Stimulated activated CD8-positive, alpha-beta memory T cell treated with anti-CD3 and anti-CD28 coated beads, Interleukin-15, amount 100 ng/mL, for 4 hours (primary cell): ENCODE measurements around the gene HDAC9.
"Not testable (repeated sequence)": the region's sequence is repeated elsewhere in the genome, so short reads cannot be mapped to it uniquely, and the experiment has no call there.

ENCODE experiments used
- DNase-seq, 2 donors: peaks; one replicate each; pipeline ENCODE4 v3.0.0-alpha.2; 2020; ENCODE audit warnings: low read depth in 2 of 2

The HDAC9 gene

DNA sequence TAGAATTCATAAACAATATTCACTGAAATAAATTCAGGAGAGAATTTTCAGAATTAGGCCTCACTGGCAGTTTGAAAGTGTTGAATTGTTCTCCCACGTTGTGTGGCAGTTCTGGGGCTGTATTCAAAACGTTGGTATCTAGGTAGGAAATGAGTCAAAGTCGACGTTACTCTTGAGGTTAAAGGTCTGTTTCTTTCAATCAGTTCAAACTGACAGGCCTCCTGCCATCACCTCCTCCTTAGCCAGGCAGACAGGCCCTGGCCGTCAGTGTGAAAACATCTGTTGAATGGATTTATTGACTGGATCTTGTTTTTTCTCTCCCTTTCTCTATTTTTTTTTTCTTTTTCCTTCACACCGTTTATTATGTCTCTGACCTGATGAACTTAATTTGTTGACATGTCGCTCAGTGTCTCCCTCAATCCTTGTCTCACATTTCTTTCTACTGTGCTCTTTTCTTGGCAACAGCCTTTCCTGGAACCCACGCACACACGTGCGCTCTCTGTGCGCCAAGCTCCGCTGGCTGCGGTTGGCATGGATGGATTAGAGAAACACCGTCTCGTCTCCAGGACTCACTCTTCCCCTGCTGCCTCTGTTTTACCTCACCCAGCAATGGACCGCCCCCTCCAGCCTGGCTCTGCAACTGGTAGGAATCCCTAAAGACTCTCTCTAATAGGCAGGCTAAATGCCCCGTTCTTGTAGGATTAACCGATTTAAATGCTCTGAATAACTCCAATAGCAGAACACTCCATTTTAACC, 231.7 kb downstream of the HDAC9 start:
- no peak for DNase-seq

DNA sequence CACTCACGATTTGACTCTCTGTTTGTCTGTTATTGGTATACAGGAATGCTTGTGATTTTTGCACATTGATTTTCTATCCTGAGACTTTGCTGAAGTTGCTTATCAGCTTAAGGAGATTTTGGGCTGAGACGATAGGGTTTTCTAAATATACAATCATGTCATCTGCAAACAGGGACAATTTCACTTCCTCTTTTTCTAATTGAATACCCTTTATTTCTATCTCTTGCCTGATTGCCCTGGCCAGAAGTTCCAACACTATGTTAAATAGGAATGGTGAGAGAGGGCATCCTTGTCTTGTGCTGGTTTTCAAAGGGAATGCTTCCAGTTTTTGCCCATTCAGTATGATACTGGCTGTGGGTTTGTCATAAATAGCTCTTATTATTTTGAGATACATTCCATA, 240.5 kb downstream of the HDAC9 start:
- not testable (repeated sequence) for DNase-seq

DNA sequence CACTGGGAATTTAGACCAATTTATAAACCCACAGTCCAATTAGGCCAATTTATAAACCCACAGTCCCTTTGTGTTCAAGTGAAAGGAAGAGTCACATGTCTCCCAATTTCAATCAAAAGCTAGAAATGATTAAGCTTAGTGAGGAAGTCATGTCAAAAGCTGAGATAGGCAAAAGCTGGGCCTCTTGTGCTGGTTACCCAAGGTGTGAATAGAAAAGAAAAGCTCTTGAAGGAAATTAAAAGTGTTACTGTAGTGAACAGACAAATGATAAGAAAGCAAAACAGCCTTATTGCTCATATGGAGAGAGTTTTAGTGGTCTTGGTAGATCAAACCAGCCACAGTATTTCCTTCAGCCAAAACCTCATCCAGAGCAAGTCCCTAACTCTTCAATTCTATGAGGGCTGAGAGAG, 245.0 kb downstream of the HDAC9 start:
- no peak for DNase-seq

DNA sequence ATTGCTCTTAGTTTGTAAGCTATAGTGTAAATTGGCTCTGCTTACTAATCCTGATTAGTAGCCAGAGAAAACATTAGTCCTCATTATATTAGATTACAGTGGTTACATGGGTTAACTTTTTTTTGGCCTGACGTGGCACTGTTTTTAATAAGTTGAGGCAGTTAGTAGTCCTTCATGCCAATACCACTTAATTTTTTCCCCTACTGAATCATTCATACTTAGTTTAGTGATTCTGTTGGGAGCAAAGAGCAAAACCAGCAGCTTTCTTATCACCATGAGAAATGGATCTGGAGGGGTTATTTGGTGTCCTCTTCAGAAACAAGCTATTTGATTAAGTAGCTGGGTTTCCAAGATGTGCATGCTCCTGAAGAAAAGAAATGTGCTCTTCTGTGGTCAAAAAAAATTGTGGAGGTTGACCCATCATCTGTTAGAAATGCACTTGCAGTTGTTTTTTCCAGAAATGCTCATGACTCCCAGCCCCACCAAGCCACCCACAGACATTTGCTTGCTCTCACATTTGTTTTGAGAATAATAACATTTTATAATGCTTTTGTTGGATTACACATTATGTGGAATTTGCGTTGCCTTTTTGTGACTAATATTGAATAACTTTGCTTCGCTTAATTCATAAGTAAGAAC, 258.5 kb downstream of the HDAC9 start:
- no peak for DNase-seq

DNA sequence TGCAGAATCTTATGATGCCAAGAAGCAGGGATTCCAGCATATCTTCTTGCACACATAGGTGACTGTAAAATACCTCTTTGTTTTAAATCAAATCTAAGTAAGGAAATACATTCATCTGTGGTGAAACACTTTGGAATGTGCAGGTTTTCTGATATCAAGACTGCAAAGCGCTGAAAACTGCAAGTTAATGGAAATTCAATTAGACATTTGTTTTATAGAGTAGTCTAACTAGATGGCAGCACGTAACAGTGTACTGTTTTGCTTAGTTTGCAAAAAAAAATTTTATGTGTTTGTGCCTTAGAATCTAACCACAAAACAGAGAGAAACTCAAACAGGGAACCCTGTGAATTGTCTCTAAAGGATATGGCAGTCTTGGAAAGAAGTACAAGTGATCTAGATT, 259.2 kb downstream of the HDAC9 start:
- DNase-seq = no peak

DNA sequence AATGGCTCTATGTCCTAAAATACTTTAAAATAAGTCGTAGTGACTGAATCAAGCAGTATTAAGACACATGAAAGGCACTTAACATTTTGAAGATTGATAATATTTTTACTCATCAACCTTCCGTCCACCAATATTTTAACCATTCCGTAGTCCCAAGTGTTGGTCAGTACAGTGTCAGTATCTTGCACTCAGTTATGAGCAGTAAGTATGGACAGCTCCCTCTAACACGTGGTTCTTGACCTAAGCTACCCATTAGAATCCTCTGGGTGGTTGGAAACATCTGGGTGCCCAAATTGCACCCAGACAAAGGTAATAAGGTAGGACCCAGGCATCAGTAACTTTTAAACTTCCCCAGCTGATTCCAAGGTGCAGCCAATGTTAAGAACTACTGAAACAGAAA, 260.2 kb downstream of the HDAC9 start:
- DNase-seq = no peak

DNA sequence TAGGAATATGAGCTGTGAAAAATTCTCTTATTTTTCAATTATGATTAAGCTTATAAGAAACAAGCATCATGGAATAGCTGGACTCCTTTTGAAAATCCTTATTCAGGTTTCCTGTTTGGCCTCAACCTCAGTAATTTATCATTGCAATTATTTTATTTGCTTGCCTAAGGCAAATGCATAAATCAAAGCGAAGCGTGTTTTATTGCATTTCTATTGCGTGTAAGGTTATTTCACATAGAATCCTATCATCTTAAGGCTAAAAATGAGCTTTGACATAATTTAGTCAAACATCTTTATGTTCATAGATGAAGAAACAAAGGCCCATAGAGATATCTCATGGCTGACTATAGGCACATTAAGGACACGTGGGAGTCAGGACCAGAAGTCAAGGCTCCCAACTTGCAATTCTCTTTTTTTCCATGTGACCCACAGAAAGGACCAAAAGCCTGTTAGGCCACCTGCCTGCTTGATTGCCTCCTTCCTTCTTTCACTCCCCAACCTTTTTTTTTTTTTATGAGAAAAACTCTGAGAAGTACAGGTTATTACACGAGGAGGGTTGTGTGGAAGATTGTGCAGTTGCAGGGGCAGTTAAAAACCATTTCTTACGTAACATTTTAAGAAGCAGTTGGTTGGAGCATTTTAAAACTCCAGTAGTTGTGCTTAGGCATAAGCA, 261.0 kb downstream of the HDAC9 start:
- no peak for DNase-seq

DNA sequence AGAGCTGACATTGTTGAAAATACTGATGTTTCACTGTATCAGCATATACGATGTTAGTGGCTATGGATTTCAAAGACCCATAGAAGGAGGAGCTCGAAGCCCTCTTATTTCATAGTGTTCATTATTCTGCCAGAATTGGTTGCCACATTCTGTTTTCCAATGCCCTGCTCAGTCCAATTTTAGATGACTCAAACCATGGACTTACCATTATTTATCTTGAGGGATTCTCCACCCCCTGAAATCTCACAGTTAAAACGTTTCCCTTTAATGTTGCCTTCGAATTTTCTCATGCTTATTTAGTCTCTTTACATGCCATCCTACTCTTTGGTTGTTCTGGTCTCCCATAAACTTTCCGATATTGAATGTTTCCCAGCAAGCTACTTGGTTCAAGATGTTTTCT, 264.5 kb downstream of the HDAC9 start:
- DNase-seq = no peak

DNA sequence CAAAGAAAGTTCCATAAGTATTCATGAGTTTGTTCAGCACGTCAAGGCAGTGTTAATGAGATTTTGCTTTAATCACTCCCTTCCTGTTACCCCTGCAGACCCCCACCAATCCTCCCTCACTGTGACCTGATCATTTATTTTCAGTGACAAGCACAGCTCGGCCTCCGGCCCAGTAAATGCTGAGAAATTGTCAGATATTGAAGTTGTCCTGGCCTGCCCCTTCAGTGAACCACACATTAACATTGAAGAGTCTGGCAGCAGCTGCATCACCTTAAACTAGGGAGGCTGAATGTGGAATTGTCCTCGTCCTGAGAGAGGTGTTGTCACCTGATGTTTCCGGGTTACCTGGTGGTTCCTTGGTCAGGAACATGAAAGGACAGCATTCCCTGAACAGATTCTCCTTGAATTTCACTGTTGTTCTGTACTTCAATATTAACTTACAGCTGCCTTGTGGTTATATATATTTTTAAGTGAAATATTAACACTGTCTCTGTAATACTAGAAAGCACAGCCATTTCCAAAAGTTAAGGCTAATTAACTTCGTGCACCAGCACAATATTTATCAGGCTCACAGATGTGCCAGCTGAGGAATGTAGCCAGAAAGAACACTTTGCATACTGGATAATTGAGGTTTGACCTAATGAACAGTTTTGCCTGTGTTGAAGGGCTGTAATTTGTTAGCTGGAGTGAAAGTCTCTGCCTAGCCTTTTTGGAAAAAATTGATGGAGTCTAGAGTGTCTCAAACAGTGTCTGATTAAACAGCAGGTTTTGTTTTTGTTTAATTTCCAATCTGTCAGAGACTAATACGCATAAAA, 265.3 kb downstream of the HDAC9 start:
- DNase-seq = no peak

DNA sequence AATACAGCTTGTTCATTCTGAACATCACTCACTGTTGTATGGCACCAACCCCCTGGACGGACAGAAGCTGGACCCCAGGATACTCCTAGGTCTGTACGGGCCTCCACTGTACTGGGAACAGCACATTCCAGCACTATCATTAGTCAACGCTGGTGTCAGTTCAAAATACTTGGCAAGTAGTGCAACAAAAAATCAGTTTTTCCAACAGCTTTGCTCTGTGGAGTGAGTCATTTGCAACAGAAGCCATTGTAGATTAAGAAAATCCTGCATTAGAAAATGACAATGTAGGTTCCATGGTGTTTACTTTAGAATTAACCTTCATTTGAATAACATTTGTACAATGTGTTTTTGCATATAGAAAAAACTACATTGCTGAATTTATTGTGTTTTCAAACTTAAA, 266.6 kb downstream of the HDAC9 start:
- DNase-seq = no peak

DNA sequence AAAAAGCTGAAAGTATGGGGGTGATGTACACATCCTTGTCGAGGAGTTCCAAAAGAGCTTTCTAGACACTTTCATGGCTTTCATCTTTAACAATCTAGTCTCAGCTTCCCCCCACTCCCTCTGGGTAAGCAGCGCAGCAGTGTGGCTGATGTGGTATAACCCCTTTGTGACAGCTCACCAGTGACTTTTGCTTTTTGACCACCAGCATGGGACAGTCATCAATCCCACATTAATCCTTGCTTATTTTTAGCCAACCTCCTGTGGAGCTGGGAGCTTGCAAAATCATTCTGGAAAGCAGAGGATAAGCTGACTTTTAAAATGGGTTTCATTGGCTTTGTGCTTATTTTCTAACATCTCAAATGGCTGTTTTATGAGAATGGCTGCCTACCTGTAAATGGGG, 272.7 kb downstream of the HDAC9 start:
- DNase-seq = no peak

DNA sequence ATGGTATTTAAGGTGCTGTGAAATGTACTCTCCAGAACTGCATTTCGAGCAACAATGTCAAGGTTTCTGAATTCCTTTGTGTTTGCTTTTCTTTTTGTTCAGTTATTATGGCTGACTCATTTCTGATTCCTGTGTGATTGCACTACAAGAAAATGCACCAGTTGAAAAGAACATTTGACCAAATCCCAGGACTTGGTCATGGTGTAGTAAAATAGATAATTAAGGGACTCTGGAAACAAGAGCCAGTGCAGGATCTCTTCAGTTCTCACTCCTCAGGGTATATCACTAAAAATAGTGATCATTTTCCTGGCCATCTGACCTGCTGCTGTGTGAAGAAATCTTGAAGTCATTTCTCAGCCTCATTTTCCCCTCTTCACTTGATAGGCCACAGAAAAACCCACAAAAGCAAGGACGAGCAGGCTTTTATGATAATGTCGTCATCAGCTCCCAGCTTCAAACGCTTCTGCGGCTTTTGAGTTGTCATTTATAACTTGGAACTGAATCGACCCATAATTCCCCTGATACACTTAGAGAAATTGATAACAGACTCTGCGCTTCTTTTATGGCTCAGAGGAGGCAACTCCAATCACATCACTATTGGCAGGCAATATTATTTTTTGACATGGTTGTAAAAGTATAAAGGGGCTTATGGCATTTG, 274.7 kb downstream of the HDAC9 start:
- no peak for DNase-seq

DNA sequence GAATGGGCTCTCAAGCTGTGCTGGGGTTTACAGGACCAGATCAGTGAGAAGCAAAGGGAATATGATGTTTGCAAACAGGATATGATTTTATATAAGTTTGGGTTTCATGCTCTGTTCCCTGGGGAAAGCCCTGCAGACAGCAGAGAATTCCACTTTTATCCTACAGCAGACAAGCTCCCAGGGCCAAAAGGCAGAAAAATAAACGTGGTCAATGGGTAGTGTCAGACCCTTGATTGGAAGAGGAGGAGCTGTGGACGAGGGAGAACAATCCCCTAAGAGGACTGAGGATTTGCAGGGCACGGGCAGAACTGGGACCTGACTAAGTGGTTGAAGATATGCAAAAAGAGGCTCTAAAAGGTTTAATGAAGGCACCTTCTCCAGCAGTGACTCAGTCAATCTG, 275.3 kb downstream of the HDAC9 start:
- DNase-seq = no peak

DNA sequence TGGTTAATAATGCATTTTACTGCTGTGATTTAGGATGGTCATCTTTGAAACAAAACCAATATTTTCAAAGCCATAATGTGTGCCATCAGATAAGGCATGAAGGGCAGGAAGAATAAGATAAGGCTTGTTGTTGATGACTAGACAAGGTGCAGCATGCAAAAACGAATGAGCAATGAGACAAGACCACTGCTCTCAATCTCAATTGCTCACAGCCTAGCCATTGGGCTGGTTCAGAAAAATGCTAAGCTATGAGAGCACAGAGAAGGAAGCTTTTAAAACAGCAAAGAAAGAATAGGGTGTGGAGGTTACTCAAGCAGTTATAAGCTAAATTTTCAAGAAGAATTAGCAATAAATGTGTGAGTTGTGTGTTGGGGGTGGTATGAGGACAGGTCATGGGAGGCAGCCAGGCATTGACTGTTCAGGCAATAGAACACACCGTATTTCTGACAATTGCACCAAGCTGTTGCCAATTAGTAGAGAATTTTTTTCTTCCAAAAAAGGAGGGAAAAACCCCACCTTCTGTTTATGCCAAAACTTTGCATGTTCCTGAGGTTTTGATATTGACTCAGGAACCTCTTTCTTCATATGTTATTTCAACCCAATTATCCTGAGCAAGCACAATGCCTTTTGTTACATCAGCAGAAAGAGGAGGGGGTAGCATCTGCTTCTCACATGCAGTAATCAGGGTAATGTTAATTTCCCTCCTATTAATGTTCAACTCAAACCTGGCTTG, 276.5 kb downstream of the HDAC9 start:
- DNase-seq = no peak

DNA sequence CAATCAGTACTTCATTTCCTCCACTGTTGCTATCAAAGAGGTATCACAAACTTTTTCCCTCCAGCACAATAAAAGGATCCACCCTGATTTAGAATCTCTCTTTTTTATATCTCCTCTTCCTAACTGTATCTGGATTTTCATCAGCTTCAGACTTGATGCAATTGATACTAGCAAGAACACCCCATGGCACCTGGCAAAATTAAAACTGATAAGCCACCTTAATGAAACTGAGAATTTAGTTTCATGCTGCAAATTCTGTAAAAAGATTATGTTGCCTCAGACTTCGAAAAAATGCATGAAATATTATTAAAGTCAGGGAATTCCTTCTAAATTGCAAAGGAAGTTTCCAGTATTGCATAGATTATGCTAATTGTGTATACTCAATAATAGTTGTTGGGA, 277.0 kb downstream of the HDAC9 start:
- DNase-seq = no peak

DNA sequence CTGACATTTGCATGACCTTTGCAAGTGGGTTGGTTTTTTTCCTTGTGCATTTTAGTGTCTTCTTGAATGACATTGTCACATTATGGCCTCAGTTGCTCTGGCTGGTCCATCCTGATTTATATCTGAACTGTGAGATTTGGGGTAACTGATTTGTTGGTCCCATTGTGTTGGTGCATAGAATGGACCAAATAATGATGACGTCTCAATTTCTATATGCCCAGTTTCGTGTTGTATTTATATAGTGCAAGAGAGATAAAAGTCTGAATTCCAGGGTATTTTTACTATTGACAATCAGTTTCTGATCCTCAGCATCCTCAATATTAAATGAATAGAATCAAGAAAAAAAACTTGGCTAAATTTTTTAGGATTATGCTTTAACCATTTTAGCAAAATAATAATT, 281.8 kb downstream of the HDAC9 start:
- DNase-seq = no peak

DNA sequence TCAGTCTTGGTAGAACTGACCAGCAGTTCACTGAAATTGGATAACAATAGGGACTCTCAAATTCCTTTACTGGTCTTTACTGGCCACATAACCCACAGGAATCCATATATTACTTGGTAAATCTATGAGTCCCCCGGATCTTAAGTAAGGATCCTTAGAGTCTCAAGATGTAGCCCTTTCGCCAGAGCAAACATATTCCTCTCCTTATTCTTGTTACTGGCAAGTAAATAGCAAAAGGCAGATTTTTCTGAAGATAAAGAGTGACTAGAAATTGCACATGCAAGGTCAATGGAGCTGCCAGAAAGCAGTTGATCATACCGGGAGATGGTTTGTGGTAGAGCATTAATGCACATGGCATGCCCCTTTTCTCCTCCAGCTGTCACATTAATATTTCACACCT, 283.0 kb downstream of the HDAC9 start:
- no peak for DNase-seq

DNA sequence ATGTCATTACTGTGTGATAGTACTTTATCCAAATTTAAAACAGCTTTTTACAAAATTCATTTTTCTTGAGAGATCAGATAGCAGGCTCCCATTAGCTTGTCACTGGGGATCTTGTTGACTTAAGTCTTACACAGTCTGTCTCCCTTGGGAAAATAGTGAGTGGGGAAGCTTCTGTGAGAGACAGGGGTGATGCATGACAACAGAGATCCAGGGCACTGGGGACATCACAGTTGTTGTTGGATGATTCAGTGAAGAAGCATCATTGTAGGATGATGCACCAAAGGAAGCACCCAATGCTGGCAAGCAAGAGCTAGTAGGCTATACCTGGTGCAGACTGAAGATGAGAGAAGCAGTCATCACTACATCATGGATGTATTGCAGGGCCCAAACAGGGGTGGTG, 284.7 kb downstream of the HDAC9 start:
- no peak for DNase-seq

DNA sequence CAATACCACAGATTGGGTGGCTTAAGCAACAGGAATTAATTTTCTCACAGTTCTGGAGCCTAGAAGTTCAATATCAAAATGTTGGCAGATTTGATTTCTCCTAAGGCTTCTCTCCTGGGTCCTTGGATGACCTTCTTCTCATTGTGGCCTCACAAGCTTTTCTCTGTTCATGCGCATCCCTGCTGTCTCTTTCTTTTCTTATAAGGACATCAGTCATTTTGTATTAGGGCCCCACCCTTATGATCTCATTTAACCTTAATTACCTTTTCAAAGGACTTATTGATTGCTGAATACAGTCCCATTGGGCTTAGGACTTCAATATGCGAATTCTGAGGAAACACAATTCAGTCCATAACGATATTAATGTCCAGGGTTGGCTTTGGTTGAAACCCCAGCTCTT, 285.4 kb downstream of the HDAC9 start:
- no peak for DNase-seq

DNA sequence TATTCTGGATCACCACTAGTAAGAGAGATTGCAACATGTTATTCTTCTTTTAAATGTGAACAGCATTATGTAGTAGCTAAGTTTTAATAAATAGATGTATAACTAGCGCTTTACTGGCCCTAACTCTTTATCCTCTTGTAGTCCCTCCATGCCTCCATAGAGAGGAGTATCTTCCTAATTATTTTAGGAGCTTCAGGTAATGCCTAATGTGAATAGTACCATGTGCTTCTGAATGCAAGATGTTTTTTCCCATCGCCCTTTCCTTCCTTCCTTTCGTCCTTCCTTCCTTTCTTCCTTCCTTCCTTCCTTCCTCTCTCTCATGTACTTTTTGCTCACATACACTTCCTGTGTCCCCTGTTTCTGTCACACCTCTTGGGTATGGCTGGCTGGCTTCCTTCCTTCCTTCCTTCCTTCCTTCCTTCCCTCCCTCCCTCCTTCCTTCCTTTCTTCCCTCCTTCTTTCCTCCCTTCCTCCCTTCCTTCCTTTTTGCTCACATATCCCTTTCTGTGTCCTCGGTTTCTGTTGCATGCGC, 290.7 kb downstream of the HDAC9 start:
- DNase-seq = no peak

DNA sequence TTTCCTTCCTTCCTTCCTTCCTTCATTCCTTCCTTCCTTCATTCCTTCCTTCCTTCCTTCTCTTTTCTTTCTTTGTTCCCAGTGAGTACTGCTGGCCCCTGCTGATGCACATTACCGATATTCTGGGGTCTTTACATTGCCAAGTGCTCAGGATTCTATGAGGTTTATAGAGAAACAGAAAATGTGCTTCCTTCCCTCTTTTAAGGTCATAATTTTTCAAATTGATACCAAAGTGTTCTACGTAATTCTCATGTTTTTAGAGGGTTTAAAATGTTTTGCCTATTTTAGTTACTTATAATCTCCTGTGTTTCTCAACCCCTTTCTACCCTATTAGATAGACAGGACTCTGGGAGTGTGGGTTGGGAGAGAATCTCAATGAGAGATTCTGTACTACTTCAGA, 291.2 kb downstream of the HDAC9 start:
- no peak for DNase-seq
